HepG2 (cell line): Measurements from ENCODE around the gene MED13.

Source experiments
- POLR2AphosphoS5 ChIP-seq: IDR thresholded peaks from 2 replicates; pipeline ENCODE4 v1.6.1; 2012; ENCODE audit warnings: low read depth, low read length
- SALL2 ChIP-seq: sonication (generic); formaldehyde crosslinking; IDR thresholded peaks from 2 replicates; pipeline ENCODE4 v1.8.1; 2023; ENCODE audit warnings: mild to moderate bottlenecking, missing genetic modification reagents, inconsistent platforms
- ZFP90 ChIP-seq: sonication (generic); formaldehyde crosslinking; IDR thresholded peaks from 2 replicates; pipeline ENCODE4 v1.8.0; 2022; ENCODE audit warnings: missing genetic modification reagents, mild to moderate bottlenecking, inconsistent platforms, borderline replicate concordance
- ZNF589 ChIP-seq: sonication (generic); formaldehyde crosslinking; conservative IDR thresholded peaks from 2 replicates; pipeline ENCODE4 v1.8.0; 2022; ENCODE audit warnings: mild to moderate bottlenecking, moderate library complexity, missing genetic modification reagents
- ZSCAN31 ChIP-seq: sonication (generic); formaldehyde crosslinking; IDR thresholded peaks from 2 replicates; pipeline ENCODE4 v1.5.0; 2020; ENCODE audit warnings: low read depth, mild to moderate bottlenecking, missing genetic modification reagents
- TF ChIP-seq, protein P1 (sequence below): IDR thresholded peaks from 2 replicates; pipeline ENCODE4 v1.6.1; 2016

GRCh38 chr17:62032480-62032879, 32.6 kb downstream of the MED13 start:
- TF ChIP-seq ZFP90 (no peak), POLR2AphosphoS5 (no peak), ZSCAN31 (no peak), SALL2 (CRISPR knock-in tag) (no peak), ZNF589 (CRISPR knock-in tag) (no peak)
- TF ChIP-seq, protein P1, sequence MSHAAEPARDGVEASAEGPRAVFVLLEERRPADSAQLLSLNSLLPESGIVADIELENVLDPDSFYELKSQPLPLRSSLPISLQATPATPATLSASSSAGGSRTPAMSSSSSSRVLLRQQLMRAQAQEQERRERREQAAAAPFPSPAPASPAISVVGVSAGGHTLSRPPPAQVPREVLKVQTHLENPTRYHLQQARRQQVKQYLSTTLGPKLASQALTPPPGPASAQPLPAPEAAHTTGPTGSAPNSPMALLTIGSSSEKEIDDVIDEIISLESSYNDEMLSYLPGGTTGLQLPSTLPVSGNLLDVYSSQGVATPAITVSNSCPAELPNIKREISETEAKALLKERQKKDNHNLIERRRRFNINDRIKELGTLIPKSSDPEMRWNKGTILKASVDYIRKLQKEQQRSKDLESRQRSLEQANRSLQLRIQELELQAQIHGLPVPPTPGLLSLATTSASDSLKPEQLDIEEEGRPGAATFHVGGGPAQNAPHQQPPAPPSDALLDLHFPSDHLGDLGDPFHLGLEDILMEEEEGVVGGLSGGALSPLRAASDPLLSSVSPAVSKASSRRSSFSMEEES = no peak
